ENCODE results near the gene HOXC4. TPM values are rescaled to one million over a fixed set of nuclear protein-coding genes. Genes with fewer than 3 reads are reported as not detected.

HOXC4 gene
- total and polyA plus RNA-seq, 10 of the 15 experiments (the other 5 are each of a cell fraction or from before 2014, with no cell fraction given): 1.0 to 11.4 (median 4.2) TPM

- Histone ChIP-seq H3K79me2 (ENCODE audit: control insufficient read depth, insufficient read depth, low read length) (no peaks in the 10 kb centered on the region), H3K9me3 (replicated peaks; ENCODE audit: control insufficient read depth, insufficient read depth, low read length) (no peaks in the 10 kb centered on the region), H3K27me3 (replicated peaks in 1 of 2; ENCODE audit: control insufficient read depth in 2 of 2, insufficient read depth in 2 of 2, low read length in 1 of 2) (peaks cover 5 to 6% of the 10 kb centered on the region in 2 experiments; a peak in 2 of 4 replicates), H4K20me1 (ENCODE audit: control insufficient read depth, insufficient read depth) (no peaks in the 10 kb centered on the region), H2AFZ (ENCODE audit: control insufficient read depth, low read depth, low read length) (no peak overlapping the region; the same call in 1 of the 2 replicates), H3K4me2 (ENCODE audit: control insufficient read depth, insufficient read depth) (no peak overlapping the region), H3K9ac (ENCODE audit: control insufficient read depth, insufficient read depth, low read length) (no peak overlapping the region), H3K4me3 (no peak overlapping the region), H3K4me1 (ENCODE audit: control insufficient read depth, insufficient read depth, low read length) (peaks cover 21% of the 10 kb centered on the region), H3K27ac (ENCODE audit: control insufficient read depth, insufficient read depth) (no peak overlapping the region), H3K36me3 (ENCODE audit: control insufficient read depth in 2 of 2, insufficient read depth in 2 of 2, low read length in 1 of 2) (no peaks in the 10 kb centered on the region)
- SMC1A ChIA-PET (ENCODE audit: uncharacterized antibody, unreplicated experiment): interaction anchor here (0.7 to 2.9 kb wide), 17 partner anchors 9 to 302 kb away, joined by 3 to 22 read pairs (median 4); partner anchors contain the start of genes CALCOCO1, COPZ1, HOXC4 and HOXC5
- POLR2A ChIA-PET: interaction anchor here (0.7 to 1.6 kb wide), 7 partner anchors 9 to 184 kb away, joined by 3 to 7 read pairs (median 3); partner anchors contain the start of genes HOXC4, HOXC5 and SMUG1
- no peak for DNase-seq (ENCODE audit: low read depth, low spot score)
- no peak for TF ChIP-seq SMARCA5 (IDR thresholded peaks at IDR 0.05)
- no peak for TF ChIP-seq ZNF687 (IDR thresholded peaks at IDR 0.05)
- TF ChIP-seq POU2F2 (IDR thresholded peaks at IDR 0.05; ENCODE audit: borderline replicate concordance, low read depth, low read length): no peak
- no peak for TF ChIP-seq POLR2AphosphoS5 (IDR thresholded peaks at IDR 0.05; ENCODE audit: low read length)
- no peak for TF ChIP-seq BCL11A (IDR thresholded peaks at IDR 0.05; ENCODE audit: low read depth, low read length)
- TF ChIP-seq POLR2A (IDR thresholded peaks at IDR 0.05; ENCODE audit: low read depth, low read length): no peak
- TF ChIP-seq E2F8 (IDR thresholded peaks at IDR 0.05; ENCODE audit: low read depth, partially characterized antibody): no peak
- TF ChIP-seq ASH2L (IDR thresholded peaks at IDR 0.05; ENCODE audit: borderline replicate concordance, low read depth): no peak
- TF ChIP-seq NR2C2 (IDR thresholded peaks at IDR 0.05; ENCODE audit: borderline replicate concordance, control insufficient read depth, insufficient read length, low read depth): no peak
- no peak for TF ChIP-seq STAT3 (IDR thresholded peaks at IDR 0.05; ENCODE audit: low read depth, low read length)
- no peak for TF ChIP-seq CBFB (IDR thresholded peaks at IDR 0.05; ENCODE audit: low read depth)
- RAD21 ChIA-PET (ENCODE audit: unreplicated experiment): interaction anchor here (0.5 to 1.6 kb wide), 9 partner anchors 9 to 185 kb away, joined by 3 to 15 read pairs (median 4); partner anchors contain the start of genes HOXC4, HOXC5 and HOXC8
- BruUV-seq (replicated peaks): no TSS peak
- intact Hi-C loops (cut with micrococcal nuclease; ENCODE audit: unreplicated experiment) (no loop called here), in situ Hi-C loops (cut with MboI) (loop anchor here (10.0 kb wide), 2 partner anchors 172 to 342 kb away; partner anchors contain the start of gene GPR84)
- CTCF ChIA-PET: interaction anchor here (0.7 to 13.4 kb wide), 13 partner anchors 9 to 362 kb away, joined by 3 to 343 read pairs (median 6); partner anchors contain the start of genes ATP5MC2, HOXC10, HOXC4 and HOXC5
- ATAC-seq: no peak
- WGBS (ENCODE audit: insufficient coverage, insufficient replicate concordance, low lambda C conversion rate, missing lambda C conversion rate): 8% methylated on average over 8 of the region's 8 CpGs
- no peak for FAIRE-seq
Measured at GRCh38 chr12:54022960-54023884, 30.4 kb upstream of the HOXC4 start.

Data from GM12878 (cell line).